IMR-90 (cell line): ENCODE data around the gene SIK1. TPM values are rescaled to one million over a fixed set of nuclear protein-coding genes. Genes with fewer than 3 reads are reported as not detected.
"Not testable (repeated sequence)": the region's sequence is repeated elsewhere in the genome, so short reads cannot be mapped to it uniquely, and the experiment has no call there.

Experiments used
- ATAC-seq: fragments of 200-7000 bp; cut with Tn5 transposase; 2 replicates; pipeline ENCODE4 v1.9.1; 2020; ENCODE audit warnings: low read depth, mild to moderate bottlenecking, moderate library complexity
- BruUV-seq: library from RNA; stranded (reverse); fragments of 400-500 nt; replicated peaks from 2 replicates; lab custom pipeline; 2021; lab: Mats Ljungman, UMichigan
- CTCF ChIA-PET: fragments of 300-600 bp; formaldehyde crosslinking; extraction: SDS; loops from one replicate; lab custom pipeline; 2021; ENCODE audit warnings: antibody characterized with exemption; lab: Yijun Ruan, JAX
- POLR2A ChIA-PET: fragments of 300-600 bp; sonication (Branson Sonifier 250); formaldehyde crosslinking; loops from one replicate; lab custom pipeline; 2022; ENCODE audit warnings: antibody characterized with exemption; ENCODE audit not compliant: unreplicated experiment; lab: Charles Lee
- DNase-seq: peaks from one replicate; pipeline ENCODE4 v3.0.0; 2013
- H2AFZ ChIP-seq: replicated peaks from 2 replicates; pipeline ENCODE3; 2013; ENCODE audit warnings: low read length, mild to moderate bottlenecking; ENCODE audit not compliant: poor library complexity
- H2AK5ac ChIP-seq: 2 replicates; pipeline ENCODE4 v1.6.1; 2013; ENCODE audit warnings: low read depth, low read length, inconsistent platforms
- H2AK9ac ChIP-seq: replicated peaks from 2 replicates; pipeline ENCODE3; 2013; ENCODE audit warnings: mild to moderate bottlenecking, low read depth, low read length, moderate library complexity; ENCODE audit not compliant: poor library complexity
- H2BK120ac ChIP-seq: 2 replicates; pipeline ENCODE4 v1.6.1; 2013; ENCODE audit warnings: low read depth, low read length, inconsistent platforms
- H2BK15ac ChIP-seq: 3 replicates; pipeline ENCODE4 v1.6.1; 2013; ENCODE audit warnings: low read depth, low read length, inconsistent platforms
- H2BK20ac ChIP-seq: 2 replicates; pipeline ENCODE4 v1.6.1; 2013; ENCODE audit warnings: low read depth, mild to moderate bottlenecking, inconsistent platforms, low read length, moderate library complexity
- H2BK5ac ChIP-seq: 2 replicates; pipeline ENCODE4 v1.6.1; 2013; ENCODE audit warnings: mild to moderate bottlenecking, low read depth, low read length, inconsistent platforms; ENCODE audit not compliant: poor library complexity, severe bottlenecking
- H3K14ac ChIP-seq: replicated peaks from 2 replicates; pipeline ENCODE4 v1.6.1; 2013; ENCODE audit warnings: low read depth, low read length, inconsistent platforms
- H3K18ac ChIP-seq: 2 replicates; pipeline ENCODE4 v1.6.1; 2013; ENCODE audit warnings: low read depth, low read length, control low read depth
- H3K23ac ChIP-seq: 2 replicates; pipeline ENCODE4 v1.6.1; 2013; ENCODE audit warnings: low read depth, low read length, inconsistent platforms
- H3K27ac ChIP-seq: 2 replicates; pipeline ENCODE4 v1.5.1; 2013; ENCODE audit warnings: mild to moderate bottlenecking, control low read depth, low read length; ENCODE audit not compliant: insufficient read depth
- H3K27me3 ChIP-seq: 2 replicates; pipeline ENCODE4 v1.6.1; 2013; ENCODE audit warnings: low read length; ENCODE audit not compliant: control insufficient read depth, insufficient read depth
- H3K36me3 ChIP-seq: 2 replicates; pipeline ENCODE4 v1.6.1; 2013; ENCODE audit warnings: low read length, mixed read lengths; ENCODE audit not compliant: control insufficient read depth, insufficient read depth
- H3K4ac ChIP-seq: 2 replicates; pipeline ENCODE4 v1.6.1; 2013; ENCODE audit warnings: low read depth, low read length, inconsistent platforms
- H3K4me1 ChIP-seq: 2 replicates; pipeline ENCODE4 v1.6.1; 2013; ENCODE audit warnings: low read length, mixed read lengths; ENCODE audit not compliant: control insufficient read depth, insufficient read depth
- H3K4me2 ChIP-seq: 2 replicates; pipeline ENCODE4 v1.6.1; 2013; ENCODE audit warnings: low read depth, mild to moderate bottlenecking, control low read depth, low read length, moderate library complexity
- H3K4me3 ChIP-seq: 2 replicates; pipeline ENCODE4 v1.5.1; 2013; ENCODE audit warnings: low read depth, mild to moderate bottlenecking, control low read depth, low read length, moderate library complexity; ENCODE audit not compliant: insufficient read depth
- H3K56ac ChIP-seq: 2 replicates; pipeline ENCODE4 v1.6.1; 2013; ENCODE audit warnings: low read length, inconsistent platforms; ENCODE audit not compliant: insufficient read depth; ENCODE audit errors: extremely low read depth
- H3K79me1 ChIP-seq, 2 experiments: 2 replicates each; pipeline ENCODE4 v1.6.1; 2013; ENCODE audit warnings: low read length in 2 of 2, inconsistent platforms in 1 of 2, low read depth in 1 of 2
- H3K9ac ChIP-seq: 2 replicates; pipeline ENCODE4 v1.6.1; 2013; ENCODE audit warnings: low read depth, low read length, control low read depth
- H3K9me1 ChIP-seq: 2 replicates; pipeline ENCODE4 v1.6.1; 2013; ENCODE audit warnings: low read length, inconsistent platforms; ENCODE audit not compliant: insufficient read depth
- H3K9me3 ChIP-seq: 2 replicates; pipeline ENCODE4 v1.6.1; 2013; ENCODE audit warnings: low read length; ENCODE audit not compliant: control insufficient read depth, insufficient read depth
- H4K20me1 ChIP-seq: 2 replicates; pipeline ENCODE4 v1.6.1; 2013; ENCODE audit warnings: low read length, inconsistent platforms; ENCODE audit not compliant: insufficient read depth
- H4K5ac ChIP-seq: 2 replicates; pipeline ENCODE4 v1.6.1; 2013; ENCODE audit warnings: mild to moderate bottlenecking, low read depth, low read length, control low read depth
- H4K8ac ChIP-seq, 2 experiments: 2 replicates each; pipeline ENCODE4 v1.6.1; 2013; ENCODE audit warnings: low read depth in 2 of 2, low read length in 2 of 2, control low read depth in 1 of 2, inconsistent platforms in 1 of 2
- H4K91ac ChIP-seq: 2 replicates; pipeline ENCODE4 v1.6.1; 2013; ENCODE audit warnings: low read depth, low read length, inconsistent platforms; ENCODE audit not compliant: insufficient read depth
- WGBS, 2 experiments: methylation state at CpG; one replicate each; pipeline versions ENCODE4 v1.1.5 to v1.1.7; 2013; ENCODE audit warnings: missing lambda C conversion rate in 2 of 2; ENCODE audit not compliant: insufficient read length in 1 of 2; ENCODE audit errors: extremely low coverage in 2 of 2; 5-methylcytosine and 5-hydroxymethylcytosine counted together
- dilution Hi-C: fragments of 300-500 bp; cut with HindIII; formaldehyde crosslinking; loops from one replicate; pipeline ENCODE4 v1.14.3; 2018; ENCODE audit warnings: low sequenced_read_pairs; ENCODE audit not compliant: unreplicated experiment
- in situ Hi-C: fragments of 300-500 bp; cut with MboI; formaldehyde crosslinking; loops from 3 replicates; pipeline ENCODE4 v1.14.3; 2019; ENCODE audit warnings: low sequenced_read_pairs, inconsistent platforms, mixed read lengths
- intact Hi-C: fragments of 100-400 bp; cut with micrococcal nuclease; formaldehyde crosslinking; loops from 2 replicates; pipeline ENCODE4 v1.10.0; 2022
- polyA plus RNA-seq, 3 experiments: library from polyadenylated mRNA; depleted of rRNA; stranded (reverse); fragments of >200 nt; gene quantifications; 2 replicates each; pipeline ENCODE4 v1.2.3, GENCODE V29; 2012; ENCODE audit warnings: low replicate concordance in 1 of 3
- total RNA-seq: library from RNA; depleted of rRNA; stranded (reverse); fragments of >200 nt; gene quantifications from 2 replicates; pipeline ENCODE4 v1.2.3, GENCODE V29; 2012

Gene SIK1
- total and polyA plus RNA-seq, 2 of the 4 experiments (the other 2 are of a cell fraction) = 0.54 to 1.9 TPM

DNA sequence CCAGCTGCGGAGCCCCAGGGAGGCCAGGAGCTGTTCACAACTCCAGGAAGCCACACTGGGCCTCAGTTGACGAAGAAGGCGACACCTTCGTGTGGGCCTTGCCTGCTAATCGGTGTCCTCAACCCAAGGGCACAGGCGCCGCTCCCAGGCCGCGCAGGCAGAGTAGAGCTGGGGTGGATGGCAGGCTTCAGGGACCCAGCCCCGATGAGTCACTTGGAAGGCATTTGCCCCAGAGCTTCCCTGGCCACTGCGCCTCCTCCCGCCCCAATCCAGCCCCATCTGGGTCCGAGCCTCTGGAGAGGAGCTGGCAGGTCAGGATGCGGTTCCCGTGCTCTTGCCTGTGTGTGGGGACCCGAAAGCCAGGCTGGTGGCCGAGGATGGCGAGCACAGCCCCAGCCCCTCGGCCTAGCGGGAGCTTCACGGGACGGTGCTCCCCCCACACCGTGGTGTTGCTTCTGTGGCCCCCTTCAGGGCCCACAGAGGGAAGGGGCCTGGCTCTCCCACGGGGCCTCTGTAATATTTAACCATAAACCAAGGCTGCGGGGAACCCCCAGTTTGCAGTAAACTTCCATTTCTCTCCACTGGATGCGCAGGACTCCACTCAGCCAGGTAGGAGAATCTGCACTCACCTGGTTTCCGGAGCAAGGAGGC is 30.0 kb downstream of the SIK1 start:
- H3K27ac ChIP-seq, H3K14ac ChIP-seq, H2BK15ac ChIP-seq, H3K9ac ChIP-seq, POLR2A ChIA-PET, H3K9me1 ChIP-seq, H2AK5ac ChIP-seq, H3K56ac ChIP-seq, ATAC-seq, H3K79me1 ChIP-seq, DNase-seq, in situ Hi-C loops, H2BK5ac ChIP-seq, intact Hi-C loops, H2BK120ac ChIP-seq, H4K5ac ChIP-seq, BruUV-seq, H3K9me3 ChIP-seq, H3K18ac ChIP-seq, H3K36me3 ChIP-seq, H3K4ac ChIP-seq, H3K4me3 ChIP-seq, H2BK20ac ChIP-seq, CTCF ChIA-PET, H2AK9ac ChIP-seq, H3K23ac ChIP-seq, H4K8ac ChIP-seq, H3K4me2 ChIP-seq, H3K27me3 ChIP-seq, H2AFZ ChIP-seq, dilution Hi-C loops, H3K4me1 ChIP-seq, H4K20me1 ChIP-seq, H4K91ac ChIP-seq: not testable (repeated sequence)
- no CpG with 5 or more reads among the region's 27 CpGs for WGBS, 2 experiments

DNA sequence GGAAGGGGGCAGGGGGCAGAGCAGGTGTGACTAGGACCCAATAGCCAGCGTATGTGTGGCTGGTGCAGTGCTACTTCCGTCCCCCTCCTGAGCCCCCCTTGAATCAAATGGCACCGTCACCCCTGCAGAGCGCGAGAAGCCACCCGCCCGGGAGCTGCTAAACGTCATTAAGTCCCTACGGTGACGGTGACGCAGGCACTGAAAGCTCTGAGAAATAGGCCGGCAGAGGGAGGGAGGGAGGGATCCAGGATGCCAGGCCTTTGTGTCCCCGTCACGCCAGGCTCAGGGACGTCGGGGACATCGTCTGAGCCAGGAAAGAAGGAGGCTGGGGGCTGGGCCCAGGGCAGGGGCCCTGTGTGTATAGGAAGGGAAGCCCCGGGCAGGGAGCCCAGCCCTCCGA is 43.6 kb downstream of the SIK1 start:
- H3K14ac ChIP-seq, H3K9me1 ChIP-seq, DNase-seq, H3K9me3 ChIP-seq, H3K79me1 ChIP-seq, CTCF ChIA-PET, H3K4me1 ChIP-seq, H3K9ac ChIP-seq, H3K23ac ChIP-seq, H2BK5ac ChIP-seq, H4K91ac ChIP-seq, H3K27ac ChIP-seq, ATAC-seq, H2BK15ac ChIP-seq, H3K27me3 ChIP-seq, H3K4me3 ChIP-seq, H4K5ac ChIP-seq, H3K4me2 ChIP-seq, H4K20me1 ChIP-seq, dilution Hi-C loops, in situ Hi-C loops, H2AFZ ChIP-seq, BruUV-seq, POLR2A ChIA-PET, H3K4ac ChIP-seq, H2BK120ac ChIP-seq, H2AK5ac ChIP-seq, H2BK20ac ChIP-seq, intact Hi-C loops, H4K8ac ChIP-seq, H3K56ac ChIP-seq, H2AK9ac ChIP-seq, H3K36me3 ChIP-seq, H3K18ac ChIP-seq: not testable (repeated sequence)
- WGBS, 2 experiments = no CpG with 5 or more reads among the region's 19 CpGs
